Lower leg skin (tissue), 3 donors: ENCODE measurements around the gene RPP14.

Source experiments
- POLR2A ChIP-seq, 2 donors: fragments of 450-650 bp; IDR thresholded peaks; one replicate each; pipeline ENCODE4 v1.6.1; 2016 to 2017; ENCODE audit warnings: antibody characterized with exemption in 2 of 2, mild to moderate bottlenecking in 1 of 2, moderate library complexity in 1 of 2
- TF ChIP-seq, protein P1 (sequence below), 3 donors: fragments of 450-650 bp; IDR thresholded peaks; one replicate each; pipeline ENCODE4 v1.5.1; 2016; ENCODE audit warnings: antibody characterized with exemption in 3 of 3, mild to moderate bottlenecking in 3 of 3, moderate library complexity in 2 of 3

DNA sequence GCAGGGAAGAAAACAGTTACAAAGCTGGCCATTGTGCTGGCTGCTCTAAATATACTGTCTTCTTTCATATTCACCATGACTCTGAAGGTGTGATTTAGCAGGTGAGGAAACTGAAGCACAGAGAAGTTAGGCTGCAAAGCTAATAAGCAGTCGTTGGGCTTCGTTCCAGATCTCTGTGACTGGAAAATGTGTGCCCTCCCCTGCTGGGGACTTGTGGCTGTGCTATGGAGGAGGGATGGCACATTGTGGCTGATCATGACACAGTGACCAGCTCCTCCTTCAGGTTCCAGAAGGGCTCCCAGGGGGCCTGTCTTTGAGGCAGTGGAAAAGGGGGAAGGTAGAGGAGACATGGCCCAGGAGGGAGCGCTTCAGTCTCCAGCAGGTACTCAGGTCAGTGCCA, 45.9 kb downstream of the RPP14 start:
- TF ChIP-seq POLR2A (IDR thresholded peaks at IDR 0.05) = no peak
- TF ChIP-seq, protein P1, sequence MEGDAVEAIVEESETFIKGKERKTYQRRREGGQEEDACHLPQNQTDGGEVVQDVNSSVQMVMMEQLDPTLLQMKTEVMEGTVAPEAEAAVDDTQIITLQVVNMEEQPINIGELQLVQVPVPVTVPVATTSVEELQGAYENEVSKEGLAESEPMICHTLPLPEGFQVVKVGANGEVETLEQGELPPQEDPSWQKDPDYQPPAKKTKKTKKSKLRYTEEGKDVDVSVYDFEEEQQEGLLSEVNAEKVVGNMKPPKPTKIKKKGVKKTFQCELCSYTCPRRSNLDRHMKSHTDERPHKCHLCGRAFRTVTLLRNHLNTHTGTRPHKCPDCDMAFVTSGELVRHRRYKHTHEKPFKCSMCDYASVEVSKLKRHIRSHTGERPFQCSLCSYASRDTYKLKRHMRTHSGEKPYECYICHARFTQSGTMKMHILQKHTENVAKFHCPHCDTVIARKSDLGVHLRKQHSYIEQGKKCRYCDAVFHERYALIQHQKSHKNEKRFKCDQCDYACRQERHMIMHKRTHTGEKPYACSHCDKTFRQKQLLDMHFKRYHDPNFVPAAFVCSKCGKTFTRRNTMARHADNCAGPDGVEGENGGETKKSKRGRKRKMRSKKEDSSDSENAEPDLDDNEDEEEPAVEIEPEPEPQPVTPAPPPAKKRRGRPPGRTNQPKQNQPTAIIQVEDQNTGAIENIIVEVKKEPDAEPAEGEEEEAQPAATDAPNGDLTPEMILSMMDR (IDR thresholded peaks at IDR 0.05) = no peak
